AG04450 (cell line): Measurements from ENCODE around the gene PIAS2. TPM values are rescaled to one million over a fixed set of nuclear protein-coding genes. Genes with fewer than 3 reads are reported as not detected.

Experiments used
- CTCF ChIA-PET: fragments of 300-600, 350-600 bp; formaldehyde crosslinking; extraction: SDS; loops from one replicate; lab custom pipeline; 2022; ENCODE audit warnings: antibody characterized with exemption, inconsistent platforms; lab: Charles Lee
- POLR2A ChIA-PET: fragments of 350-600 bp; formaldehyde crosslinking; extraction: SDS; loops from one replicate; lab custom pipeline; 2021; ENCODE audit warnings: antibody characterized with exemption, inconsistent platforms; lab: Yijun Ruan, JAX
- DNase-seq: peaks from one replicate; pipeline ENCODE4 v3.0.0-alpha.2; 2011; ENCODE audit warnings: low read depth, low spot score
- H3K27ac ChIP-seq: one replicate; pipeline ENCODE4 v1.5.1; 2012; ENCODE audit warnings: low read depth, low read length, control low read depth
- H3K27me3 ChIP-seq: one replicate; pipeline ENCODE4 v1.6.0; 2012; ENCODE audit warnings: low read length; ENCODE audit not compliant: control insufficient read depth, insufficient read depth
- H3K4me3 ChIP-seq: 2 replicates; pipeline ENCODE4 v1.5.1; 2011; ENCODE audit warnings: mild to moderate bottlenecking, low read depth, low read length, control low read depth
- H3K9me3 ChIP-seq: 2 replicates; pipeline ENCODE4 v1.5.1; 2012; ENCODE audit warnings: low read length; ENCODE audit not compliant: control insufficient read depth, insufficient read depth
- CTCF ChIP-seq: IDR thresholded peaks from 2 replicates; pipeline ENCODE4 v1.5.1; 2011; ENCODE audit warnings: low read depth, low read length, control low read depth, inconsistent platforms
- polyA plus RNA-seq: library from polyadenylated mRNA; depleted of rRNA; stranded (reverse); fragments of >200 nt; gene quantifications from 2 replicates; pipeline ENCODE4 v1.2.3, GENCODE V29; 2011

Gene PIAS2
- polyA plus RNA-seq, 1 experiment = 10.1 TPM

DNA sequence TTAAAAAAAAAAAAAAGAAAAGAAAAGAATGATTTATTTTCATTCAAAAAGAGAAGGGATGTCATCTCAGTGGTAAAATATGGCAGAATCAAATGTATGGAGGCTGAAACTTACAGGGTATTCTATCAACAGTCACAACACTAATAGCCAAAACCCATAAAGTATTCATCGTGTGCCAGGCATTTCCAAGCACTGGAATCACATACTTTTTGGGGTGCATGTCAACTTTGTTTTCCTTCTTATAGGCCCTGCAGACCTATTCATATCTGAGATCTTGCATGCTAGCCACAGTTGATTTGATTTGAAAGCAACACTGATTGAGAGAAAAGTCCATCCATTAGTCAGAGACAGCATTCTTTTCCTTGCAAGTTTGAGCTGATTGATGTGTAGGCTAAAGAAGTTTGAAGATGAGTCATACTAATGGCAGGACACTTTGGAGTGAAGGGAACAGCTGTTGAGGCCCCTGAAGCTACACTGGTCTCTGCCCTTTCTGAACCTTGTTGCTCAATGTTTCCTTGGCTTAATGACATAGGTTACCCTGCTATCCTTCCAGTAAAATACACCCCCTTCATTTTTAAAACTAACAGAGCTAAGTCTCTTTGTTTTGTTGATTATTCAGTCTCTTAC is 22.1 kb upstream of the PIAS2 start:
- POLR2A ChIA-PET = interaction anchor here (2.0 kb wide), 1 partner anchor 22 kb away, joined by 12 read pairs; the partner anchor contains the start of genes KATNAL2 and PIAS2
- CTCF ChIA-PET = interaction anchor here (1.0 kb wide), 1 partner anchor 90 kb away, joined by 3 read pairs; no protein-coding TSS in a partner anchor
- Histone ChIP-seq H3K9me3 (no peaks in the 10 kb centered on the region), H3K4me3 (no peak overlapping the region), H3K27me3 (no peaks in the 10 kb centered on the region), H3K27ac (no peak overlapping the region)
- TF ChIP-seq CTCF = no peak
- DNase-seq = no peak

DNA sequence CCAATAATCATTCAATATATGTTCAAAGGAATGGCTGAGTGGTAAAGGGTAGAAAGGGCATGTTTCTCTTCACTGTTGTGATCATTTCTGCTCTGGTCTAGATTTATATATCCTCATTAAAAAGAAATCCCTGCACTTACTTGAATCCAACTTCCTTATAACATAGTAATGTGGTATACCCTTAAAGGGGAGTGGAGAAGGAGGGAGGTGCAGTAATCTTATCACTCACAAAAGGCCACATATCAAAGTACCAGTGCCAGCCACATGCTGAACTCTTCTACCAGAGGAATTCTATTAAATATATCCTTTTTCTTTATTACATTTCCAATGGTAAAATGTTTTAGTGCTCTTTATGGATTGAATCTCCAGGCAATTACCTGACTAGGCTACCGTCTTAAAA is 3.3 kb upstream of the PIAS2 start:
- CTCF ChIA-PET = no interaction called here

DNA sequence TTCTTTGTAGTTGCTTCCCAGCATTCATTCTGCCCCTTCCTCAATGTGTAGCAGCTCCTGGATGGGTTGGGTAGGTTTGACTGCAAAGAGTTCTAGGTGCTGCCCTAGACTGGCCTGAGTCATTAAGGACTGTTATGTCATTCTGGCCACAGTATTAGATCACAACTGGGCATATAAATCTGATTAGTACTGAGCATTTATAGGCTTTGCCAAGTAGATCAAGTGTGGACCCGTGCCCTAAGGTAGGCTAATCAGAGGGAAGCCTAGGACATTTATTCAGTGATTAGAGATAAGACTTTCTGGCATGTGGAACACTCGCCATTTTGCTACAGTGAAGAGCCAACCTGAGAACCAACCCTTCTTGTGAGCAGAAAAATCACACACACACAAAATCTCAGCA is 2.8 kb upstream of the PIAS2 start:
- TF ChIP-seq CTCF = no peak
- DNase-seq = no peak
- H3K4me3 ChIP-seq = no peak overlapping the region
- CTCF ChIA-PET = no interaction called here
- H3K27me3 ChIP-seq = no peaks in the 10 kb centered on the region
- no peak overlapping the region for H3K27ac ChIP-seq
- H3K9me3 ChIP-seq = no peaks in the 10 kb centered on the region
- POLR2A ChIA-PET = no interaction called here

More for the DNA sequence above, 3.3 kb upstream of the PIAS2 start:
- POLR2A ChIA-PET = no interaction called here
- no peak overlapping the region for H3K4me3 ChIP-seq
- no peaks in the 10 kb centered on the region for H3K9me3 ChIP-seq
- DNase-seq = no peak
- H3K27ac ChIP-seq = no peak overlapping the region
- H3K27me3 ChIP-seq = no peaks in the 10 kb centered on the region
- no peak for TF ChIP-seq CTCF

GRCh38 chr18:46917803-46918600 is 695 bp upstream of the PIAS2 start:
- Histone ChIP-seq H3K27me3 (no peaks in the 10 kb centered on the region), H3K4me3 (peak overlapping the region; percentile 83), H3K9me3 (no peaks in the 10 kb centered on the region), H3K27ac (peak overlapping the region; percentile 47)
- TF ChIP-seq CTCF = no peak
- CTCF ChIA-PET = interaction anchor here (1.6 kb wide), 1 partner anchor 744 kb away, joined by 5 read pairs; a partner anchor contains a TSS
- no peak for DNase-seq
- POLR2A ChIA-PET = interaction anchor here (0.6 to 1.6 kb wide), 2 partner anchors 22 to 233 kb away, joined by 3 to 12 read pairs; partner anchors contain the start of gene HDHD2
